ENCODE results near the gene C1QL3. TPM values are rescaled to one million over a fixed set of nuclear protein-coding genes. Genes with fewer than 3 reads are reported as not detected.
A peak's percentile ranks its signal among the peaks of the same experiment; 100 is the strongest.

C1QL3 gene
- total RNA-seq, 1 donor from 2014 or later: 0.96 TPM

GRCh38 chr10:16559236-16559773, 37.6 kb upstream of the C1QL3 start:
- TF ChIP-seq, protein P1, sequence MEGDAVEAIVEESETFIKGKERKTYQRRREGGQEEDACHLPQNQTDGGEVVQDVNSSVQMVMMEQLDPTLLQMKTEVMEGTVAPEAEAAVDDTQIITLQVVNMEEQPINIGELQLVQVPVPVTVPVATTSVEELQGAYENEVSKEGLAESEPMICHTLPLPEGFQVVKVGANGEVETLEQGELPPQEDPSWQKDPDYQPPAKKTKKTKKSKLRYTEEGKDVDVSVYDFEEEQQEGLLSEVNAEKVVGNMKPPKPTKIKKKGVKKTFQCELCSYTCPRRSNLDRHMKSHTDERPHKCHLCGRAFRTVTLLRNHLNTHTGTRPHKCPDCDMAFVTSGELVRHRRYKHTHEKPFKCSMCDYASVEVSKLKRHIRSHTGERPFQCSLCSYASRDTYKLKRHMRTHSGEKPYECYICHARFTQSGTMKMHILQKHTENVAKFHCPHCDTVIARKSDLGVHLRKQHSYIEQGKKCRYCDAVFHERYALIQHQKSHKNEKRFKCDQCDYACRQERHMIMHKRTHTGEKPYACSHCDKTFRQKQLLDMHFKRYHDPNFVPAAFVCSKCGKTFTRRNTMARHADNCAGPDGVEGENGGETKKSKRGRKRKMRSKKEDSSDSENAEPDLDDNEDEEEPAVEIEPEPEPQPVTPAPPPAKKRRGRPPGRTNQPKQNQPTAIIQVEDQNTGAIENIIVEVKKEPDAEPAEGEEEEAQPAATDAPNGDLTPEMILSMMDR (IDR thresholded peaks at IDR 0.05; ENCODE audit: insufficient read depth, low read length, poor library complexity, severe bottlenecking): no peak
- no peaks in the 10 kb centered on the region for H3K27me3 ChIP-seq (ENCODE audit: control insufficient read depth, insufficient read depth, low read length)
- no peak overlapping the region for H3K4me3 ChIP-seq (ENCODE audit: low read depth, low read length)
- DNase-seq (ENCODE audit: low read depth): no peak
- H3K36me3 ChIP-seq (ENCODE audit: control insufficient read depth, insufficient read depth, low read length): no peaks in the 10 kb centered on the region

GRCh38 chr10:16547973-16548372, 26.3 kb upstream of the C1QL3 start:
- DNase-seq (ENCODE audit: low read depth): no peak
- Histone ChIP-seq H3K27me3 (ENCODE audit: control insufficient read depth, insufficient read depth, low read length) (no peaks in the 10 kb centered on the region), H3K36me3 (ENCODE audit: control insufficient read depth, insufficient read depth, low read length) (no peaks in the 10 kb centered on the region), H3K4me3 (ENCODE audit: low read depth, low read length) (no peak overlapping the region)
- TF ChIP-seq, protein P1 (IDR thresholded peaks at IDR 0.05; ENCODE audit: insufficient read depth, low read length, poor library complexity, severe bottlenecking): no peak

GRCh38 chr10:16545116-16545736, 23.5 kb upstream of the C1QL3 start:
- Histone ChIP-seq H3K4me3 (ENCODE audit: low read depth, low read length) (no peak overlapping the region), H3K36me3 (ENCODE audit: control insufficient read depth, insufficient read depth, low read length) (no peaks in the 10 kb centered on the region), H3K27me3 (ENCODE audit: control insufficient read depth, insufficient read depth, low read length) (no peaks in the 10 kb centered on the region)
- TF ChIP-seq, protein P1 (IDR thresholded peaks at IDR 0.05; ENCODE audit: insufficient read depth, low read length, poor library complexity, severe bottlenecking): peak; percentile 72
- no peak for DNase-seq (ENCODE audit: low read depth)

DNA sequence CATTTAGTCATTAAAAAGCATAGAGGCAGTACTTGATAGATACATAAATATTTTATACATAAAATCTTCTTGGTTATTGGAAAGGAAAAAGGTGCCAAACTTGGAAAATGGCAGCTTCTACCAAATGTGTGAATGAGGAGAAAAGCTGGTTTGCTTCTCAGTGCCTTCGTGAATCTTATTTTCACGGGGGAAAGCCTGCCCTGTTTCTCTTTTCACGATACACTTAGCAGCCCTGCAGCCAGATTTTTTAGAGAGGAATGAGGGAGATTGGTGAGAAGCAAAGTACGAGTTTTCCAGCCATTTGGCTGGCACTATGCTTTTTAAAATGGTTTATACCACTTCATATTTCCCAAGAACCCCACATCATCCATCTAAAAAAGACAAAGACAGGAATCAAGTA, 22.9 kb upstream of the C1QL3 start:
- TF ChIP-seq, protein P1 (IDR thresholded peaks at IDR 0.05; ENCODE audit: insufficient read depth, low read length, poor library complexity, severe bottlenecking): no peak
- no peaks in the 10 kb centered on the region for H3K27me3 ChIP-seq (ENCODE audit: control insufficient read depth, insufficient read depth, low read length)
- no peaks in the 10 kb centered on the region for H3K36me3 ChIP-seq (ENCODE audit: control insufficient read depth, insufficient read depth, low read length)
- H3K4me3 ChIP-seq (ENCODE audit: low read depth, low read length): no peak overlapping the region
- no peak for DNase-seq (ENCODE audit: low read depth)

DNA sequence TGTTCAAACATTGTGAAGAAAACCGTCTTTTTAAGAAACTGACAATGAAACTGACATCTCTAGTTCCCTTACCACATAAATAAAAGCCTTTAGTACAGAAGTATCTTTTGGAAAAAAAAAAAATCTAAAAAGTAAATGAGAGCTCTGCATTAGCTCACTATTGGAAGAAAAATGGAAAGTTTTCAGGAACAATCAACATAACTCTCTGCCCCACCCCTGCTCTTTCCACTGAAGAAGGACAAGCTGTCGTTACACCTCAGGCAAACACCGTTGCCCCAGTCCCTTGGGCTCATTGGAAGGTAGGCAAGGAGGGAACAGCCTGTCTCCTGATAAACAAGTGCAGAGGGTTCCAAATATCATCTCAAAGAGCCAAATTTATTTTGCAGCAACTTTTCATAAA, 22.4 kb upstream of the C1QL3 start:
- DNase-seq (ENCODE audit: low read depth): no peak
- Histone ChIP-seq H3K27me3 (ENCODE audit: control insufficient read depth, insufficient read depth, low read length) (no peaks in the 10 kb centered on the region), H3K4me3 (ENCODE audit: low read depth, low read length) (no peak overlapping the region), H3K36me3 (ENCODE audit: control insufficient read depth, insufficient read depth, low read length) (no peaks in the 10 kb centered on the region)
- TF ChIP-seq, protein P1 (IDR thresholded peaks at IDR 0.05; ENCODE audit: insufficient read depth, low read length, poor library complexity, severe bottlenecking): no peak

GRCh38 chr10:16536155-16536554, 14.5 kb upstream of the C1QL3 start:
- Histone ChIP-seq H3K27me3 (ENCODE audit: control insufficient read depth, insufficient read depth, low read length) (no peaks in the 10 kb centered on the region), H3K4me3 (ENCODE audit: low read depth, low read length) (no peak overlapping the region), H3K36me3 (ENCODE audit: control insufficient read depth, insufficient read depth, low read length) (no peaks in the 10 kb centered on the region)
- DNase-seq (ENCODE audit: low read depth): no peak
- TF ChIP-seq, protein P1 (IDR thresholded peaks at IDR 0.05; ENCODE audit: insufficient read depth, low read length, poor library complexity, severe bottlenecking): no peak
